Measurements from ENCODE around the gene SEMA6A. TPM values are rescaled to one million over a fixed set of nuclear protein-coding genes. Genes with fewer than 3 reads are reported as not detected.

The SEMA6A gene
- total RNA-seq, 6 experiments from 2014 or later, result 4.5 to 12.0 (median 8.4) TPM

DNA sequence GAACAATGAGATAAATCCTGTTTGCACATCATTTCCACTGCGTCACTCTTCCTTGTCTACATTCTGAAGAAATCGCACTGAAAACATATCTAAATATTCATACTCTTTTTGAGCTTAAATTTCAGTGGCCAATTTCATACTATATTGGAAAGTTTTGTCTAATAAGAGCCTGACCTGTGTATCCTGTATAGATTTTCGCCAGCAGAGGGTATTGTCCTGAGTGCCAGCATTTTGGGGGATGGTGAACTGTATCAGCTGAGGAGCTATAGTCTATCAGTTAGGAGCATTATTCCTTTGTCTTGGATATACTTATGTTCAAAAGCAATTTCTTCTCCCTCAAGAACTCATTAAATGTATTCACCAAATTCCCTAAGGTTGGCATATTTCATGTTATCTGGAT lies 102.3 kb downstream of the SEMA6A start:
- TF ChIP-seq, protein P1, sequence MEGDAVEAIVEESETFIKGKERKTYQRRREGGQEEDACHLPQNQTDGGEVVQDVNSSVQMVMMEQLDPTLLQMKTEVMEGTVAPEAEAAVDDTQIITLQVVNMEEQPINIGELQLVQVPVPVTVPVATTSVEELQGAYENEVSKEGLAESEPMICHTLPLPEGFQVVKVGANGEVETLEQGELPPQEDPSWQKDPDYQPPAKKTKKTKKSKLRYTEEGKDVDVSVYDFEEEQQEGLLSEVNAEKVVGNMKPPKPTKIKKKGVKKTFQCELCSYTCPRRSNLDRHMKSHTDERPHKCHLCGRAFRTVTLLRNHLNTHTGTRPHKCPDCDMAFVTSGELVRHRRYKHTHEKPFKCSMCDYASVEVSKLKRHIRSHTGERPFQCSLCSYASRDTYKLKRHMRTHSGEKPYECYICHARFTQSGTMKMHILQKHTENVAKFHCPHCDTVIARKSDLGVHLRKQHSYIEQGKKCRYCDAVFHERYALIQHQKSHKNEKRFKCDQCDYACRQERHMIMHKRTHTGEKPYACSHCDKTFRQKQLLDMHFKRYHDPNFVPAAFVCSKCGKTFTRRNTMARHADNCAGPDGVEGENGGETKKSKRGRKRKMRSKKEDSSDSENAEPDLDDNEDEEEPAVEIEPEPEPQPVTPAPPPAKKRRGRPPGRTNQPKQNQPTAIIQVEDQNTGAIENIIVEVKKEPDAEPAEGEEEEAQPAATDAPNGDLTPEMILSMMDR (IDR thresholded peaks at IDR 0.05), result no peak
- no peak for TF ChIP-seq POLR2A (IDR thresholded peaks at IDR 0.05)
- 82% methylated on average over 3 of the region's 3 CpGs for WGBS (ENCODE audit: insufficient coverage, low coverage, low lambda C conversion rate, missing lambda C conversion rate)
- H3K36me3 ChIP-seq, result no peaks in the 10 kb centered on the region
- ATAC-seq, result no peak
- H3K9me3 ChIP-seq, result peaks cover 0 to 8% (median 1%) of the 10 kb centered on the region in 4 donors
- H3K27me3 ChIP-seq, result no peaks in the 10 kb centered on the region
- no peak overlapping the region for H3K4me3 ChIP-seq
- intact Hi-C loops (cut with DNase I), result no loop called here
- H3K4me1 ChIP-seq, result no peaks in the 10 kb centered on the region
- no peak for DNase-seq
- H3K27ac ChIP-seq, result no peak overlapping the region

DNA sequence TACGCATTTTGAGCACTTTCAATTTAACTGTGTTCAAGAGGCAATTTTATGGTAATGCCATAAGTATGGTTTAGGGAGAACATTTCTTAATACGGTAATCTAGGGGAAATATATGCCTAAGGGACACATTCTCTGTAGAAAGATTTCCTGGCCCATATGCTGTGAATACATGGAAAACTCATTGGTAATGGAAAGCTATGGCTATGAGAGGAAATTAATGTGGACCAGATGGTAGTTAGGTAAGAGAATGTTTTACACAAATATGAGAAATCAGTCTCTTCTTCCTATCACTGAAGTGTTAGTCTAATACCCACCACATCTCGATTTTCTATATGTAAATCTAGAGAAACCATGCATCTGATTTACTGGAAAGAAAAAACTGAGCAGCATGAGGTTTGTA lies 105.0 kb downstream of the SEMA6A start:
- no peaks in the 10 kb centered on the region for H3K4me1 ChIP-seq
- ATAC-seq (no peak), DNase-seq (no peak)
- no peak overlapping the region for H3K27ac ChIP-seq
- H3K9me3 ChIP-seq, result no peaks in the 10 kb centered on the region
- no peaks in the 10 kb centered on the region for H3K36me3 ChIP-seq
- H3K4me3 ChIP-seq, result no peak overlapping the region
- WGBS (ENCODE audit: insufficient coverage, low coverage, low lambda C conversion rate, missing lambda C conversion rate), result 56% methylated on average over 3 of the region's 3 CpGs
- H3K27me3 ChIP-seq, result no peaks in the 10 kb centered on the region
- intact Hi-C loops (cut with DNase I), result no loop called here
- no peak for TF ChIP-seq POLR2A (IDR thresholded peaks at IDR 0.05)
- TF ChIP-seq, protein P1 (IDR thresholded peaks at IDR 0.05), result no peak

DNA sequence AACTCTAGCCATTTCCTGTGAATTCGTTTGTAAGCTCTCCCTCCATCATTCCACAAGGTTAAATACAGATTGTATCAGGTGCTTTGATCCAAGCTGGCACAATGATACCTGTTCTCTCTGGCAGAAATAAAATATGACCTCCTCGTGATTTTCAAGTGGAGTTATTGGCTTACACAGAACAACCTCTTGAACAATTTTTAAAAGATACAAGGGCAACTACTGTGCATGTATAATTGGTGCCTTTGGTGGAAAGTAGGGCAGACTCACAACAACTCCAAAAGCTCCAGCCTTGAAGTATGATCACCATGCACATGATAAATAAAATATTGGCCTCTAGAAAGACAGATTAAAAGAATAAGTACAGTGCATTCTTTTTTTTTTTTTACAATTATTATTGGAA lies 106.0 kb downstream of the SEMA6A start:
- Histone ChIP-seq H3K27ac (no peak overlapping the region), H3K4me1 (no peaks in the 10 kb centered on the region), H3K4me3 (no peak overlapping the region), H3K9me3 (no peaks in the 10 kb centered on the region), H3K27me3 (no peaks in the 10 kb centered on the region), H3K36me3 (no peaks in the 10 kb centered on the region)
- 74% methylated on average over 2 of the region's 2 CpGs for WGBS (ENCODE audit: insufficient coverage, low coverage, low lambda C conversion rate, missing lambda C conversion rate)
- ATAC-seq, result no peak
- TF ChIP-seq, protein P1 (IDR thresholded peaks at IDR 0.05), result no peak
- no peak for TF ChIP-seq POLR2A (IDR thresholded peaks at IDR 0.05)
- intact Hi-C loops (cut with DNase I), result no loop called here
- no peak for DNase-seq

DNA sequence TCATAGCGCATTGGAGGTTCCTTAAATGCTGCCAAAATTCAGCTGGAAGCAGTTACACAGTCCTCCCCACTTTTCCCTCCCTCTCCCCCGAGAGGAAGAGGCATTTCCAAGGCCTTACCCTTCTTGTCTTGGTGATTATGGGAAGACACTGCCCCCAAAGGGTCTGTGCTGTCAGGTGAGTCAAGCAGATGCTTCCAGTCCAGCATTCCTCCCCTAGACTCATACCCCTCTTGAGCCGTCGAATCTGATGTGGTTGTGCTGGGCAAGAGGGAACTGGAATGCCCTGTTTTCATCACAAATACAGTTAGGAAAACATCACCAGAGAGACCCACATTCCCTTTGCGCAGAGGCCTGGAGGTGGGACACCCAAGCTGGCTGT lies 107.2 kb downstream of the SEMA6A start:
- 100% methylated on average over 1 of the region's 5 CpGs for WGBS (ENCODE audit: insufficient coverage, low coverage, low lambda C conversion rate, missing lambda C conversion rate)
- Histone ChIP-seq H3K4me1 (no peaks in the 10 kb centered on the region), H3K27ac (no peak overlapping the region), H3K36me3 (no peaks in the 10 kb centered on the region), H3K4me3 (no peak overlapping the region), H3K9me3 (no peaks in the 10 kb centered on the region), H3K27me3 (no peaks in the 10 kb centered on the region)
- TF ChIP-seq POLR2A (IDR thresholded peaks at IDR 0.05), result no peak
- TF ChIP-seq, protein P1 (IDR thresholded peaks at IDR 0.05), result no peak
- ATAC-seq, result no peak
- intact Hi-C loops (cut with DNase I), result no loop called here
- no peak for DNase-seq

Data from right lobe of liver (tissue), 6 donors.